GM10847 (cell line): ENCODE measurements around the gene SCP2D1.

Source experiments
- POLR2A ChIP-seq: IDR thresholded peaks from 2 replicates; pipeline ENCODE4 v1.6.1; 2011; ENCODE audit not compliant: insufficient read length; ENCODE audit errors: extremely low read depth

Gene SCP2D1

DNA sequence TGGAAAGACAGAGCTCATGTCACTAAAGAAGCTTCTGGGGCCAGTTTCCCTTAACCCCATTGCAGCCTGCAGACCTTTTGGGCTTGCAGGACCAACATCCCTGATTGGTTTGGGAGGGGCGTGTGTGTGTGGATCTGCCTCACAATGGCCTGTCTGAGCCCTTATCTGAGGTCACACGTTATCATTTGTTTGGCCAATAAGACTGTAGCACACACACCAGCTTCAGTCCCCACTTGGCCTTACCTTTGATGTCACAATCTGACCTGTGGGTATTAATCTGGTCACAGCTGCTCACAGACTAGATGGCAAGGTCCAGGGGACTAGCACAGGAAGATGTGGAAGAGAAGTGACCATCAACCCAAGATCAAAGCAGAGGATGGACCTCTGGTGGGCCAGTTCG is at the start of gene SCP2D1:
Gene SCP2D1, plus strand, starts transcription at position 301 of the 400 bp plus-strand sequence. Its CDS starts 33 bp downstream, at position 334.
- no peak for TF ChIP-seq POLR2A

DNA sequence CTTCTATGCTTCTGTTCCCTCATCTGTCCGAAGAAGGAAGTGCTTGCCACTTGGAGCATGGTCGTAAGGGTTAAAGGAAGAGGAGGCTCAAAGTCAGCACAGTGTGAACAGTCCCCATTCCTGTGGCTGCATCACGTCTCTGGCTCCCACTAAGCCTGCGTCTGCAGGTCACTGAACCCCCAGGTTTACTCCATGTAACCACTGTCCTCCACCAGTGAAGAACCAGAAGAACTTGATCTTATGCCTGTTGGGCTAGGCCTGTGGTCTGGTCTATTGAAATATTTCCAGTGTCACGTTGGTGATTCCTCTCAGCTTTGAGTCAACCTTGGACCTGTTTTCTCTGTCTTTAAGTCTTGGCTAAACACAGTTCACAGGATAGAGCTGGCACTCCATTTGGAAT is 45.9 kb upstream of the SCP2D1 start:
- no peak for TF ChIP-seq POLR2A

DNA sequence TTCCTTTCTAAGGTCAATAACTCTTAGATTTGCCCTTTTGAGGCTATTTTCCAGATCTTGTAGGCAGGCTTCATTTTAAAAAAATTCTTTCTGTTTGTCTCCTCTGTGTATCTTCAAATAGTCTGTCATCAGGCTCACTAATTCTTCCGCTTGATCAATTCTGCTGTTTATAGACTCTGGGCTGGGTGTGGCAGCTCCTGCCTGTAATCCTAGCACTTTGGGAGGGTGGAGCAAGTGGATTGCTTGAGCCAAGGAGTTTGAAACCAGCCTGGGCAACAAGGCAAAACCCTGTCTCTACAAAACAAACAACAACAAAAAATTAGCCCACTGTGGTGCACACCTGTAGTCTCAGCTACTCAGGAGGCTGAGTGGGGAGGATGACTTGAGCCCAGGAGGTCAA is 40.0 kb upstream of the SCP2D1 start:
- no peak for TF ChIP-seq POLR2A

- TF ChIP-seq POLR2A = no peak
Observed at GRCh38 chr20:18774207-18774606, 39.4 kb upstream of the SCP2D1 start.

- TF ChIP-seq POLR2A = no peak
Observed at GRCh38 chr20:18775633-18776032, 38.0 kb upstream of the SCP2D1 start.

GRCh38 chr20:18778690-18779392 is 34.7 kb upstream of the SCP2D1 start:
- TF ChIP-seq POLR2A = no peak

- TF ChIP-seq POLR2A = no peak
Observed at GRCh38 chr20:18780385-18781130, 33.0 kb upstream of the SCP2D1 start.

DNA sequence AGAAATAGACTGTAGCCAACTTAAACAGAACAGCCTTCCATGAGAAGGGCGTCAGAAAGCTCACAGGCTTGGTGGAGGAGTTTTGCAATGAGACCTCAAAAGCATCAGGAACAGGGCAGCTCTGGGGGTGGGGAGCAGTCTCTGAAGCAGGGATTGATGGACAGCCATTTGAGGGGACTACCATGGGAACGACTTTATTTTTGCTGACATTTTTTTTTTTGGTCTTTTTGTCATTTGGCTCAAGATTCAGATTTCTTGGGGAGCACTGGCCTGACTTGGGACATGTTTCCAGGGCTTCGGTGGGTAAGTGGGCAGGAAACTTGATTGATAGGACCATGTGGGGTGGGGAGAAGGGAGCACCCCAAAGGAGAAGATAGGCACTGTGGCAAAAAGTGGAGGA is 32.1 kb upstream of the SCP2D1 start:
- TF ChIP-seq POLR2A = no peak

DNA sequence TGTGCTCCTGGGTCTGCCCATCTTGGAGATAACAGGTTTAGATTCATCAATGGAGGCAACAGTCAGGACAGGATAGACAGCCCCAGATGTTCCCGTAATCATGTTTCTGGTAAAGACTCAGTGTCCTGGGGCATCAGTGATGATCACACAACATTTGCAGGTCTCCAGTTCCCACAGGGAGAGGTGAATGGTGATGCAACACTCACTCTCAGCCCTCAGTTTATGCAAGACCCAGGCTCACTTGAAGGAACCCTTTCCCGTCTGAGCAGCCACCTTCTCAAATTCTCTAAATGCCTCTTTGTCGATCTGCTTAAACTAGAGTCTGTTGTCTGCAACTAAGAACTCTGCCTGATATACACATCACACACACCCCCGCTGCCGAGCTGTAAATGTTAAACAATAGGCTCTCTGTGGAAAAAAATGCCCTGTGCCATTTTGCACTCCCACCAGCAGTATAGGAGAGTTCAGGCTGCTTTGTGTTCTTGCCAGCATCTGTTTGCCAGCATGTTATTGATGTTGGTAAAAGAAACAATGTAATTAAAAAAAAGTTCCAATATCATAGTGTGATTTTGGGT is 30.1 kb upstream of the SCP2D1 start:
- no peak for TF ChIP-seq POLR2A

- TF ChIP-seq POLR2A = no peak
Observed at GRCh38 chr20:18788021-18788420, 25.6 kb upstream of the SCP2D1 start.

DNA sequence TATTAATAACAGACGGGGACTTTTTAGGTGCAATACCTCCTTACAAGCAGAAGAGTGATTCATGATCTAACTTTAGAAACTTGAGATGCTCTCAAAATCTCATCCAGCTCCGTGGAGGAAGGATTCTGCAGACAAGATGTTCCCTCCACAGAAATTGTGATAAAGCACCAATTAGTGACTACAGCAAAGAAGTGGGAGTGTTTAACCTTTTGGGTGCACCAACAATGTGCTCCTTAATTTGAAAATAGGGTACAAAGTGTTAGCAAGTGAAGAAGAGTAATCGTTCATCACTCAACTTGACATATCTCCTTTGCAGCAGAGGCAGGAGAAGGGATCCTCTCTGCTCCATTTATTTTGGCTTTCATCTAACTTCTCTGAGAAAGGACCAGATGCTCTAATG is 22.8 kb upstream of the SCP2D1 start:
- no peak for TF ChIP-seq POLR2A

GRCh38 chr20:18793625-18794427 is 19.8 kb upstream of the SCP2D1 start:
- peak; percentile 63 for TF ChIP-seq POLR2A

- TF ChIP-seq POLR2A = no peak
Observed at GRCh38 chr20:18794428-18794787, 19.2 kb upstream of the SCP2D1 start.

- TF ChIP-seq POLR2A = no peak
Observed at GRCh38 chr20:18795366-18795765, 18.2 kb upstream of the SCP2D1 start.

DNA sequence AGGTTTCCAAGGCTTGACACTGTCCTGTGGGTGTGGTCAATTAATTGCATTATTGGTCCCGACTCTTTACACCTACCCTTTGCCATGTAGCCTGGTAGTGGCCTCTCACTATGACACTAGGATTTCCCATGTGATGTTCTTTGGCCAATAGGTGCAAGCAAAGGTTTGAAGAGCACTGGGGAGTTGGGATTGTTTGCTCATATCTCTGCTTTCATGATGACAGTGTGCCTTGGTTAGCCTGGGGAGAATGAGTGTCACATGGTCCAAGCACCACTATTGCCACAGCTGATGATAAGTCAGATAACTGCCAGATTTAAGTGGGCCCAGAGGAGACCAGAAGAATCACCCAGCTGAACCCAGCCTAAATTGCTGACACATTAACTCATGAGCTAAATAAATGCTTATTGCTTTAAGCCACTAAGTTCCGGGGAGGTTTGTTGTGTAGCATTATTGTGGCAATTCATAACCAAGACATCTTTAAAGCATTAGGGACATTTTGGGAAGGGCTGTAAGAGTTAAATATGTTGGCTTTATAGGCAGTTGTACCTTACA is 17.2 kb upstream of the SCP2D1 start:
- no peak for TF ChIP-seq POLR2A
